ENCODE data around the gene GUK1.

DNA sequence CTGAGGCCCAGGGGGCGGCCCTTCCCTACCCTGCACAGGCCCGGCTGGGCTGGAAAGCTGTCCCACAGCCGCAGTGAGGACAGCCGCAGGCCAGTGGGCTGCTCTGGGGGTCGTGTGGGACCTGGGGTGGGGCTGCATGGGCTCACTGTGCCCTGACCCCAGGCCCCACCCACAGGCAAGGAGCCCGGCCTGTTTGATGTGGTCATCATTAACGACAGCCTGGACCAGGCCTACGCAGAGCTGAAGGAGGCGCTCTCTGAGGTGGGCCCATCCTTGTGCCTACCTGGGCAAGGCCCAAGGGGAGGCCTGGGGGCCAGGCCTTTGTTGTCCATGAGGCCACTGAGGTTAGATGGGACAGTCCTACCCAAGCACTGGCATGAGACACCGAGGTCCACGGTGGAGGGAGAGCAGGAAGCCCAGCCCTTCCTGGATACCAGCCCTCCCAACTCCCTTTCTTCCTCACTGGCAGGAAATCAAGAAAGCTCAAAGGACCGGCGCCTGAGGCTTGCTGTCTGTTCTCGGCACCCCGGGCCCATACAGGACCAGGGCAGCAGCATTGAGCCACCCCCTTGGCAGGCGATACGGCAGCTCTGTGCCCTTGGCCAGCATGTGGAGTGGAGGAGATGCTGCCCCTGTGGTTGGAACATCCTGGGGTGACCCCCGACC lies 8.2 kb downstream of the GUK1 start:
- TF ChIP-seq, protein P1, sequence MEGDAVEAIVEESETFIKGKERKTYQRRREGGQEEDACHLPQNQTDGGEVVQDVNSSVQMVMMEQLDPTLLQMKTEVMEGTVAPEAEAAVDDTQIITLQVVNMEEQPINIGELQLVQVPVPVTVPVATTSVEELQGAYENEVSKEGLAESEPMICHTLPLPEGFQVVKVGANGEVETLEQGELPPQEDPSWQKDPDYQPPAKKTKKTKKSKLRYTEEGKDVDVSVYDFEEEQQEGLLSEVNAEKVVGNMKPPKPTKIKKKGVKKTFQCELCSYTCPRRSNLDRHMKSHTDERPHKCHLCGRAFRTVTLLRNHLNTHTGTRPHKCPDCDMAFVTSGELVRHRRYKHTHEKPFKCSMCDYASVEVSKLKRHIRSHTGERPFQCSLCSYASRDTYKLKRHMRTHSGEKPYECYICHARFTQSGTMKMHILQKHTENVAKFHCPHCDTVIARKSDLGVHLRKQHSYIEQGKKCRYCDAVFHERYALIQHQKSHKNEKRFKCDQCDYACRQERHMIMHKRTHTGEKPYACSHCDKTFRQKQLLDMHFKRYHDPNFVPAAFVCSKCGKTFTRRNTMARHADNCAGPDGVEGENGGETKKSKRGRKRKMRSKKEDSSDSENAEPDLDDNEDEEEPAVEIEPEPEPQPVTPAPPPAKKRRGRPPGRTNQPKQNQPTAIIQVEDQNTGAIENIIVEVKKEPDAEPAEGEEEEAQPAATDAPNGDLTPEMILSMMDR (conservative IDR thresholded peaks at IDR 0.05 in 1 of 2, IDR thresholded peaks at IDR 0.05 in 1 of 2; ENCODE audit: extremely low read depth in 1 of 2, insufficient read depth in 1 of 2, low read depth in 1 of 2, low read length in 2 of 2), result no peak
- TF ChIP-seq EZH2 (IDR thresholded peaks at IDR 0.05; ENCODE audit: borderline replicate concordance, low read length), result no peak
